SU-DHL-6 (cell line): ENCODE results near the gene HDAC7.

Experiments used
- CTCF ChIP-seq: fragments of 200-600 bp; sonication (generic); IDR thresholded peaks from one replicate; pipeline ENCODE4 v1.5.1; 2017; ENCODE audit warnings: antibody characterized with exemption, mild to moderate bottlenecking, low read length, moderate library complexity; ENCODE audit not compliant: insufficient read depth, poor library complexity, severe bottlenecking
- EZH2phosphoT487 ChIP-seq: fragments of 200-600 bp; sonication (generic), shearing (Covaris generic); conservative IDR thresholded peaks from 2 replicates; pipeline ENCODE4 v1.6.1; 2018; ENCODE audit warnings: mild to moderate bottlenecking, antibody characterized with exemption, low read length, moderate library complexity, mixed read lengths

GRCh38 chr12:47801170-47801903 is 18.4 kb downstream of the HDAC7 start:
- no peak for TF ChIP-seq CTCF
- no peak for TF ChIP-seq EZH2phosphoT487
